GM13977 (cell line): ENCODE measurements around the gene SEMA6C.

Source experiments
- DNase-seq: peaks from one replicate; pipeline ENCODE4 v3.0.0; 2012; ENCODE audit warnings: low spot score
- CTCF ChIP-seq: IDR thresholded peaks from 2 replicates; pipeline ENCODE4 v1.5.1; 2012; ENCODE audit warnings: mild to moderate bottlenecking, control low read depth; ENCODE audit not compliant: insufficient read depth; ENCODE audit errors: extremely low read depth, missing control alignments
- in situ Hi-C: fragments of 300-500 bp; cut with MboI; formaldehyde crosslinking; loops from one replicate; pipeline ENCODE4 v1.12.0; 2022; ENCODE audit warnings: low sequenced_read_pairs, low pct_unique_long_range_greater_than_20kb, mixed read lengths, inconsistent platforms; ENCODE audit not compliant: unreplicated experiment

Gene SEMA6C

GRCh38 chr1:151167116-151167515 lies 20.7 kb upstream of the SEMA6C start:
- TF ChIP-seq CTCF, result no peak
- DNase-seq, result no peak
- in situ Hi-C loops, result no loop called here

DNA sequence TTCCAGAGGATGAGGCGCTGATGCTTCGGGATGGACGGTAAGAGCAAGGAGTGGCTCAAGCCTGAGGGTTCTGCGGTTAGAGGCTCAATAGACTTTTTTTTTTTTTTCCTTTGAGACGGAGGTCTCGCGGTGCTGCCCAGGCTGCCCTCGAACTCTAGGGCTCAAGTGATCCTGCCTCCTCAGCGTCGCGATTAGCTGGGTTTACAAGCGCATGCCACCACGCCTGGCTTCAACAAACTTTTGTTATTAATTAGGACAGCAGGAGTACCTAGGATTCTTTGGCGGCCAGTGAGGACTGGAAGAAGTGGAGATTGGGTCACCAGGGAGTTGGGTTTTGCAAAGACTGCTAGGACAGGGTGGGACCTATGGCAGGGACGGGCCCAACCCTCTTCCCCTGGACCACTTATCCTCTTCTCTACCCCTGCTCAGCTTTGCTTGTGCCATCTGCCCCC lies 20.1 kb upstream of the SEMA6C start:
- no peak for TF ChIP-seq CTCF
- in situ Hi-C loops, result no loop called here
- no peak for DNase-seq

DNA sequence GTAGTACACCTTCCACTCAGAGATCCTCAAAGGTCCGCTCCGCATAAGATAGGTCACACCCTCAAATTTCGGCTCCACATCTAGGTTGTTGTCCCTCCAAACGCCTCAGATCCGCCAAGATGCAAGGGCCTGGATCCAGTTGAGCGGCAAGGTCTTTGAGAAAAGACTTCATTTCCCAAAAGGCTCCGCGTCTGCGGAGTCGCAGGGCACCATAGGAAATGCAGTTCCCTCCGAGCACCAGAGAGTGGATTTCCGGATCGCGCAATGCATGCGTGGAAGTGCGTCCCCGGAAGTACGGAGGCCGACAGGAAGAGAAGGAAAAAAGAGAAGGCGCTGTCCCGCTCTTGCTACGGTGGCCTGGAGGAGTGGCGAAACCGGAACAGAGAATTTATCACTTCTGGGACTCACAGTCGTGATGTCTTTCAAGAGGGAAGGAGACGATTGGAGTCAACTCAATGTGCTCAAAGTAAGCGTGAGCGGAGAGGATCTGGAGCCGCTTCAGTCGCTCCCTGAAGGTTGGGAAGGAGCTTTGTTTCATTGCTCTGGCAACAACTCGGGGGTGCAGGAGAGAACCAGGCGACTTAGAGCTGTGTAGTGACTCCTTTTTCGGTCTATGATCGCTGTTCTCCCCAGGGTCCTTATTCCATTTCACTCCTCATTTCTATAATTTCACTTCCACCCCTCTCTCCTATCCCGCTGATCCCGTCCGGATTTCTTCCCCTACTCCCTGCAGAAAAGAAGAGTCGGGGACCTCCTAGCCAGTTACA lies 19.5 kb upstream of the SEMA6C start, which contains the start of the genes LYSMD1 and SCNM1:
Gene LYSMD1, minus strand, starts transcription at position 165 of the 767 bp plus-strand sequence. CDS start 644 bp downstream, outside the sequence.
Gene SCNM1, plus strand, starts transcription at position 407 of the 767 bp plus-strand sequence. Its CDS starts 9 bp downstream, at position 416.
- no peak for TF ChIP-seq CTCF
- peak; percentile 92 for DNase-seq
- in situ Hi-C loops, result no loop called here

GRCh38 chr1:151165281-151165737 lies 18.9 kb upstream of the SEMA6C start:
- in situ Hi-C loops, result no loop called here
- DNase-seq, result no peak

GRCh38 chr1:151164732-151165280 lies 18.4 kb upstream of the SEMA6C start:
- no peak for DNase-seq
- in situ Hi-C loops, result no loop called here
- TF ChIP-seq CTCF, result no peak

More at GRCh38 chr1:151165281-151165737, 18.9 kb upstream of the SEMA6C start:
- TF ChIP-seq CTCF, result no peak

DNA sequence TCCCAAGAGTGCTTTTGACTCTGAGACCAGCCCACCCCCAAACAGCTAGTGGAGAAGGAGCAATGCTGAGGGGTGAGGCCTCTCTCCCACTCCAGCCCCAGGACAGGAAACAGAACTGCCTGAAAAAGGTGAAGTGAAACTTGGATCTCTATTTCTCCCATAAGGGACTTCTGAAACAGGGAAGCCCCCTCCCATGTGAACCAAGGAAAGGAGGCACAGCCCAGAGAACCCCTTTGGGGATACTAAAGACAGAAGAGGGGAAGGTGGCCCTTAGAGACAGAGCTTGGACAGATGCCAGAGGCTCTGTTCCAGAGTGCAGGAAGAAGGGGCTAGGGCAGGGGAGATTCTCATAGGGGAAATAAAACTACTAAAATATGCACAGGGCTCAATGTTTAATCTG lies 12.9 kb upstream of the SEMA6C start:
- no peak for TF ChIP-seq CTCF
- in situ Hi-C loops, result no loop called here
- no peak for DNase-seq
